HG02870 (cell line): ENCODE measurements around the gene DLG5.
A peak's percentile ranks its signal among the peaks of the same experiment; 100 is the strongest.

Experiments used
- ATAC-seq: cut with Tn5 transposase; IDR thresholded peaks from one replicate; pipeline ENCODE4 v1.9.1; 2021; ENCODE audit warnings: mild to moderate bottlenecking, moderate library complexity; ENCODE audit not compliant: unreplicated experiment

Gene DLG5

GRCh38 chr10:77801474-77802161, 124.9 kb downstream of the DLG5 start:
- ATAC-seq = peak; percentile 79

- ATAC-seq = no peak
Observed at GRCh38 chr10:77800738-77801266, 125.8 kb downstream of the DLG5 start.

GRCh38 chr10:77800320-77800719, 126.2 kb downstream of the DLG5 start:
- ATAC-seq = no peak

GRCh38 chr10:77799352-77799751, 127.2 kb downstream of the DLG5 start:
- ATAC-seq = no peak

GRCh38 chr10:77798940-77799339, 127.6 kb downstream of the DLG5 start:
- no peak for ATAC-seq

GRCh38 chr10:77796311-77796915, 130.1 kb downstream of the DLG5 start:
- no peak for ATAC-seq

GRCh38 chr10:77795426-77796055, 131.0 kb downstream of the DLG5 start:
- no peak for ATAC-seq

GRCh38 chr10:77794256-77795142, 132.1 kb downstream of the DLG5 start:
- no peak for ATAC-seq

GRCh38 chr10:77793831-77794230, 132.7 kb downstream of the DLG5 start:
- ATAC-seq = no peak

GRCh38 chr10:77792155-77792554, 134.4 kb downstream of the DLG5 start:
- no peak for ATAC-seq

GRCh38 chr10:77791506-77791905, 135.0 kb downstream of the DLG5 start:
- ATAC-seq = no peak

- ATAC-seq = no peak
Observed at GRCh38 chr10:77789861-77790260, 136.7 kb downstream of the DLG5 start.

- no peak for ATAC-seq
Observed at GRCh38 chr10:77789016-77789415, 137.5 kb downstream of the DLG5 start.

GRCh38 chr10:77788496-77789010, 138.0 kb downstream of the DLG5 start:
- ATAC-seq = no peak

- no peak for ATAC-seq
Observed at GRCh38 chr10:77787440-77787839, 139.1 kb downstream of the DLG5 start.

- ATAC-seq = no peak
Observed at GRCh38 chr10:77784856-77785255, 141.7 kb downstream of the DLG5 start.

GRCh38 chr10:77782328-77783061, 144.1 kb downstream of the DLG5 start:
- no peak for ATAC-seq

- no peak for ATAC-seq
Observed at GRCh38 chr10:77781451-77782327, 144.9 kb downstream of the DLG5 start.

GRCh38 chr10:77780180-77780579, 146.4 kb downstream of the DLG5 start:
- ATAC-seq = no peak
